Natural killer cell (primary cell): ENCODE measurements around the gene TMEM41B. TPM values are rescaled to one million over a fixed set of nuclear protein-coding genes. Genes with fewer than 3 reads are reported as not detected.

Experiments used
- ATAC-seq, 3 donors: fragments of 150-1000 bp in 2 of 3; fragments of 200-7000 bp in 1 of 3; cut with Tn5 transposase; 1 replicate in 1 of 3; 2 replicates in 2 of 3; pipeline ENCODE4 v1.10.0; 2021; ENCODE audit warnings: mild to moderate bottlenecking in 2 of 3, moderate library complexity in 2 of 3
- DNase-seq, 2 donors: peaks; one replicate each; pipeline versions ENCODE4 v3.0.0 to v3.0.0-alpha.2; 2013 to 2021; ENCODE audit warnings: mixed read lengths in 1 of 2
- H3K27ac ChIP-seq: one replicate; pipeline ENCODE4 v1.5.1; 2013; ENCODE audit warnings: mild to moderate bottlenecking, low read length
- H3K27me3 ChIP-seq: one replicate; pipeline ENCODE4 v1.6.1; 2013; ENCODE audit warnings: low read length; ENCODE audit not compliant: control insufficient read depth, insufficient read depth
- H3K36me3 ChIP-seq: one replicate; pipeline ENCODE4 v1.6.1; 2013; ENCODE audit warnings: low read length; ENCODE audit not compliant: control insufficient read depth, insufficient read depth
- H3K4me1 ChIP-seq: one replicate; pipeline ENCODE4 v1.6.1; 2013; ENCODE audit warnings: low read length; ENCODE audit not compliant: control insufficient read depth, insufficient read depth
- H3K4me3 ChIP-seq: one replicate; pipeline ENCODE4 v1.5.1; 2013; ENCODE audit warnings: low read length
- H3K9me3 ChIP-seq: one replicate; pipeline ENCODE4 v1.6.1; 2013; ENCODE audit warnings: low read length; ENCODE audit not compliant: control insufficient read depth, insufficient read depth
- H3K27ac Mint-ChIP-seq, 2 donors: one replicate each; pipeline ENCODE4 v1.8.0; 2022; ENCODE audit warnings: mild to moderate bottlenecking in 2 of 2, mixed read lengths in 2 of 2, moderate library complexity in 1 of 2
- H3K27me3 Mint-ChIP-seq, 2 donors: one replicate each; pipeline ENCODE4 v1.8.0; 2022; ENCODE audit warnings: low read depth in 2 of 2, mixed read lengths in 2 of 2
- H3K36me3 Mint-ChIP-seq: one replicate; pipeline ENCODE4 v1.8.0; 2022; ENCODE audit warnings: mixed read lengths
- H3K4me1 Mint-ChIP-seq, 2 donors: one replicate each; pipeline ENCODE4 v1.8.0; 2022; ENCODE audit warnings: mixed read lengths in 2 of 2
- H3K4me3 Mint-ChIP-seq: one replicate; pipeline ENCODE4 v1.8.0; 2022; ENCODE audit warnings: mild to moderate bottlenecking, moderate library complexity, mixed read lengths
- H3K9me3 Mint-ChIP-seq, 2 donors: one replicate each; pipeline ENCODE4 v1.8.0; 2022; ENCODE audit warnings: mixed read lengths in 2 of 2
- CTCF ChIP-seq: fragments of 200-600 bp; IDR thresholded peaks from one replicate; pipeline ENCODE4 v1.8.0; 2022; ENCODE audit warnings: antibody characterized with exemption
- WGBS: methylation state at CpG from one replicate; pipeline ENCODE4 v1.1.7; 2013; ENCODE audit warnings: missing lambda C conversion rate; ENCODE audit not compliant: insufficient coverage; 5-methylcytosine and 5-hydroxymethylcytosine counted together
- intact Hi-C: fragments of 100-400 bp; cut with micrococcal nuclease; formaldehyde crosslinking; loops from one replicate; pipeline ENCODE4 v1.14.2; 2022
- total RNA-seq, 4 donors: library from RNA; stranded (reverse); fragments of 120-200 nt in 1 of 4; gene quantifications; one replicate each; pipeline versions ENCODE4 v1.2.3 to v1.2.4, GENCODE V29; 2013 to 2022

Gene TMEM41B
- total RNA-seq, 3 donors from 2014 or later (not counting 1 experiment from before 2014, with no cell fraction given) = 28.1 to 37.0 (median 34.0) TPM

GRCh38 chr11:9315078-9315688 lies 790 bp upstream of the TMEM41B start:
- H3K27ac ChIP-seq = peak overlapping the region; percentile 94
- no peak for TF ChIP-seq CTCF
- H3K4me3 ChIP-seq = peak overlapping the region; percentile 62
- intact Hi-C loops = loop anchor here (1.0 to 2.0 kb wide), 2 partner anchors 34 to 49 kb away; no protein-coding TSS in a partner anchor
- Mint-ChIP-seq H3K27ac (peak overlapping the region; percentile 94 to 100), H3K27me3 (peaks cover 20 to 26% of the 10 kb centered on the region in 2 donors), H3K4me1 (peaks cover 35% of the 10 kb centered on the region in 2 donors), H3K9me3 (no peaks in the 10 kb centered on the region), H3K36me3 (no peaks in the 10 kb centered on the region), H3K4me3 (peak overlapping the region; percentile 99)
- DNase-seq (peak in 1 of 2 donors; percentile 18), ATAC-seq (no peak)
- H3K27me3 ChIP-seq = no peaks in the 10 kb centered on the region
- peaks cover 17% of the 10 kb centered on the region for H3K4me1 ChIP-seq
- no peaks in the 10 kb centered on the region for H3K36me3 ChIP-seq
- WGBS = 63% methylated on average over 14 of the region's 16 CpGs
- no peaks in the 10 kb centered on the region for H3K9me3 ChIP-seq

- 2% methylated on average over 26 of the region's 27 CpGs for WGBS
- Histone ChIP-seq H3K27me3 (no peaks in the 10 kb centered on the region), H3K4me1 (peaks cover 17% of the 10 kb centered on the region), H3K9me3 (no peaks in the 10 kb centered on the region), H3K27ac (peak overlapping the region; percentile 88), H3K36me3 (no peaks in the 10 kb centered on the region), H3K4me3 (peak overlapping the region; percentile 97)
- H3K36me3 Mint-ChIP-seq = no peaks in the 10 kb centered on the region
- H3K9me3 Mint-ChIP-seq = no peaks in the 10 kb centered on the region
- intact Hi-C loops = loop anchor here (1.0 to 2.0 kb wide), 4 partner anchors 33 to 147 kb away; partner anchors contain the start of gene IPO7
- H3K27me3 Mint-ChIP-seq = peaks cover 12 to 15% of the 10 kb centered on the region in 2 donors
- H3K4me3 Mint-ChIP-seq = peak overlapping the region; percentile 99
- H3K4me1 Mint-ChIP-seq = peaks cover 35% of the 10 kb centered on the region in 2 donors
- no peak for TF ChIP-seq CTCF
- H3K27ac Mint-ChIP-seq = peak overlapping the region; percentile 94 to 100
- ATAC-seq (peak; percentile 3 to 15 (median 9)), DNase-seq (peak in 1 of 2 donors; percentile 61)
Observed at GRCh38 chr11:9313648-9314290, 624 bp downstream of the TMEM41B start.

DNA sequence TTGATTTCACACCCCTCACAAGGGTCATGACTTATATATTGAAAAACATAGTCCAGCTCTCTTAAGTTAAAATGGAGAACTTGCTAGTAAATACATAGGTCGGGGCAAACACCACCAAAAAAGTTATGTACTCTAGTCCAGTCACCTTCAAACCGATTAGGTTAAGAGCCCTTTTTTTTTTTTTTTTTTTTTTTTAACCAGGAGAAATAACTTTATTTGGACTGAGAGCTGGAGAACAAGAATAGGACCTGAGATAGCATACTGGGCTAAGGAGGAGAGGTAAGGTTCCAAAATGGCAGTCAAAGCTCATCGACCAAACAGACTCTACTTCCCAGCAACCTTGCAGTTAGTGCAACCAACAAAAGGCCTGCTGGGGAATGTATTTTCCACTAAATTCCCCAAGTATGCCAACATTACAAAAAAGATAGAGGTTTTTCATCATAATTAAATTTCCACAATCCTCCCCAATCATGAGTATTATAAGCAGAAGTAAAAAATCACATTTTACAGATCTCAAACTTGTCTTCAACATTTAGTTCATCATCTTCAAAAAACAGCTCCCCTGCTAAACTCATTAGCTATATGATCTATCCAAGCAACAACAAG lies 3.8 kb downstream of the TMEM41B start:
- H3K27me3 Mint-ChIP-seq = no peaks in the 10 kb centered on the region
- no peaks in the 10 kb centered on the region for H3K36me3 ChIP-seq
- WGBS = 100% methylated on average over 2 of the region's 3 CpGs
- H3K27ac ChIP-seq = no peak overlapping the region
- H3K4me1 ChIP-seq = peaks cover 17% of the 10 kb centered on the region
- H3K36me3 Mint-ChIP-seq = no peaks in the 10 kb centered on the region
- H3K4me3 ChIP-seq = no peak overlapping the region
- no peak overlapping the region for H3K4me3 Mint-ChIP-seq
- H3K9me3 Mint-ChIP-seq = no peaks in the 10 kb centered on the region
- H3K4me1 Mint-ChIP-seq = peaks cover 46 to 48% of the 10 kb centered on the region in 2 donors
- H3K9me3 ChIP-seq = no peaks in the 10 kb centered on the region
- no peaks in the 10 kb centered on the region for H3K27me3 ChIP-seq
- intact Hi-C loops = no loop called here
- TF ChIP-seq CTCF = no peak
- ATAC-seq (no peak), DNase-seq (no peak)
- no peak overlapping the region for H3K27ac Mint-ChIP-seq
